Measurements from ENCODE around the gene TBC1D17. TPM values are rescaled to one million over a fixed set of nuclear protein-coding genes. Genes with fewer than 3 reads are reported as not detected.
A peak's percentile ranks its signal among the peaks of the same experiment; 100 is the strongest.

The TBC1D17 gene
- total and polyA plus RNA-seq, 2 of the 13 experiments (the other 11 are each of a cell fraction or from before 2014, with no cell fraction given), result 9.7 to 16.9 TPM

GRCh38 chr19:49882643-49883042 lies 5.1 kb downstream of the TBC1D17 start:
- DNase-seq (ENCODE audit: low spot score), result no peak

DNA sequence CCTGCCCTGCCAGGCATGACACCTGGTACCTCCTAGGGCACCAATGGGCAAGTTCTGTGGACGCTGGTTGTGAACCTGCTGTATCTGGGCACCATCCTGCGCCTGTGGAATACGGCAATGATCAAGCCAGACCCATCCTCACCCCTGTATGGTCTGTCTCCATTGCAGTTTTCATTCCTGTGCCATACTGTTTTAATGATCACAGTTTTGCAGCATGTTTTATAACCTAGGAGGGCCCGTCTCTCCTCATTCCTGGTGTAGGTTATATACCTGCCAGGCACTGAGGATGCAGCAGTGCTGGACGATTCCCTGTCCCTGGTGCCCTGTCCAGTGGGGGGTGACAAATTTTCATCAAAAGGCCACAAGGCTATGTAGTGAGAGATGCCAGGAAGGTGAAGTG lies 5.6 kb downstream of the TBC1D17 start:
- H3K4me3 ChIP-seq (replicated peaks in 1 of 3; ENCODE audit: insufficient read depth in 1 of 3, low read depth in 2 of 3, low read length in 3 of 3), result no peak overlapping the region
- no peak overlapping the region for H3K9ac ChIP-seq (ENCODE audit: insufficient read depth, low read depth, low read length)
- TF ChIP-seq, protein P1, sequence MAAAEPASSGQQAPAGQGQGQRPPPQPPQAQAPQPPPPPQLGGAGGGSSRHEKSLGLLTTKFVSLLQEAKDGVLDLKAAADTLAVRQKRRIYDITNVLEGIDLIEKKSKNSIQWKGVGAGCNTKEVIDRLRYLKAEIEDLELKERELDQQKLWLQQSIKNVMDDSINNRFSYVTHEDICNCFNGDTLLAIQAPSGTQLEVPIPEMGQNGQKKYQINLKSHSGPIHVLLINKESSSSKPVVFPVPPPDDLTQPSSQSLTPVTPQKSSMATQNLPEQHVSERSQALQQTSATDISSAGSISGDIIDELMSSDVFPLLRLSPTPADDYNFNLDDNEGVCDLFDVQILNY (CRISPR knock-in tag; conservative IDR thresholded peaks at IDR 0.05), result no peak
- no peak for TF ChIP-seq ZSCAN5A (CRISPR knock-in tag; IDR thresholded peaks at IDR 0.05; ENCODE audit: borderline replicate concordance)
- TF ChIP-seq SATB2 (CRISPR knock-in tag; IDR thresholded peaks at IDR 0.05), result no peak
- no peak for TF ChIP-seq PCBP1 (IDR thresholded peaks at IDR 0.05; ENCODE audit: borderline replicate concordance, low read depth, low read length)
- no peak for TF ChIP-seq ZFP36 (IDR thresholded peaks at IDR 0.05; ENCODE audit: borderline replicate concordance, low read depth, low read length, partially characterized antibody)
- TF ChIP-seq ZNF260 (CRISPR knock-in tag; IDR thresholded peaks at IDR 0.05; ENCODE audit: borderline replicate concordance, low read depth), result no peak
- TF ChIP-seq RFXAP (CRISPR knock-in tag; IDR thresholded peaks at IDR 0.05; ENCODE audit: borderline replicate concordance), result no peak
- TF ChIP-seq JUN (CRISPR knock-in tag; IDR thresholded peaks at IDR 0.05), result no peak
- no peak for TF ChIP-seq HNF4A (CRISPR knock-in tag; IDR thresholded peaks at IDR 0.05)
- FAIRE-seq, result no peak
- no peak overlapping the region for H2AFZ ChIP-seq (ENCODE audit: low read length)
- no TSS peak for BruUV-seq (replicated peaks)
- H3K4me1 ChIP-seq (ENCODE audit: insufficient read depth, low read length), result peaks cover 21% of the 10 kb centered on the region
- H4K20me1 ChIP-seq (ENCODE audit: insufficient read depth, low read length), result peaks cover 3% of the 10 kb centered on the region
- peaks cover 13% of the 10 kb centered on the region for H3K79me2 ChIP-seq (ENCODE audit: insufficient read depth, low read length)
- no peak overlapping the region for H3K4me2 ChIP-seq (ENCODE audit: low read depth, low read length)
- peaks cover 23 to 62% of the 10 kb centered on the region in 2 experiments for H3K36me3 ChIP-seq (replicated peaks in 1 of 2; ENCODE audit: control insufficient read depth in 1 of 2, insufficient read depth in 2 of 2, low read length in 2 of 2)
- H3K9me3 ChIP-seq (ENCODE audit: low read length), result no peaks in the 10 kb centered on the region
- 98% methylated on average over 5 of the region's 5 CpGs for WGBS (ENCODE audit: low lambda C conversion rate)
- H3K27ac ChIP-seq (ENCODE audit: extremely low read length, insufficient read depth, low read length), result no peak overlapping the region
- no peak for ATAC-seq
- DNase-seq (ENCODE audit: low spot score), result no peak
- intact Hi-C loops (cut with micrococcal nuclease; ENCODE audit: unreplicated experiment), result no loop called here
- no peaks in the 10 kb centered on the region for H3K27me3 ChIP-seq (ENCODE audit: control insufficient read depth in 1 of 2, insufficient read depth in 2 of 2, low read length in 2 of 2)
- ChIA-PET POLR2A (no interaction called here), CTCF (ENCODE audit: low intra/inter-chr PET ratio, low total read pairs) (no interaction called here)
- in situ Hi-C loops (cut with HindIII; ENCODE audit: extremely low pct_ligation_motif_present, low pct_unique_long_range_greater_than_20kb), result no loop called here

More at GRCh38 chr19:49882643-49883042, 5.1 kb downstream of the TBC1D17 start:
- FAIRE-seq (no peak), ATAC-seq (no peak)
- CTCF ChIA-PET (ENCODE audit: low intra/inter-chr PET ratio, low total read pairs), result no interaction called here
- Histone ChIP-seq H3K9me3 (ENCODE audit: low read length) (no peaks in the 10 kb centered on the region), H3K36me3 (replicated peaks in 1 of 2; ENCODE audit: control insufficient read depth in 1 of 2, insufficient read depth in 2 of 2, low read length in 2 of 2) (peaks cover 23 to 62% of the 10 kb centered on the region in 2 experiments), H3K79me2 (ENCODE audit: insufficient read depth, low read length) (peaks cover 13% of the 10 kb centered on the region), H3K27me3 (ENCODE audit: control insufficient read depth in 1 of 2, insufficient read depth in 2 of 2, low read length in 2 of 2) (no peaks in the 10 kb centered on the region; a peak in 1 of 5 replicates), H4K20me1 (ENCODE audit: insufficient read depth, low read length) (peaks cover 5% of the 10 kb centered on the region), H3K4me2 (ENCODE audit: low read depth, low read length) (no peak overlapping the region), H3K9ac (ENCODE audit: insufficient read depth, low read depth, low read length) (no peak overlapping the region), H2AFZ (ENCODE audit: low read length) (no peak overlapping the region), H3K4me3 (replicated peaks in 1 of 3; ENCODE audit: insufficient read depth in 1 of 3, low read depth in 2 of 3, low read length in 3 of 3) (no peak overlapping the region), H3K27ac (ENCODE audit: extremely low read length, insufficient read depth, low read length) (no peak overlapping the region), H3K4me1 (ENCODE audit: insufficient read depth, low read length) (peaks cover 21% of the 10 kb centered on the region)
- no TSS peak for BruUV-seq (replicated peaks)
- no peak for TF ChIP-seq SETDB1 (CRISPR knock-in tag; IDR thresholded peaks at IDR 0.05; ENCODE audit: borderline replicate concordance)
- no peak for TF ChIP-seq CC2D1A (CRISPR knock-in tag; IDR thresholded peaks at IDR 0.05)
- TF ChIP-seq ATF1 (CRISPR knock-in tag; IDR thresholded peaks at IDR 0.05), result no peak
- TF ChIP-seq, protein P2, sequence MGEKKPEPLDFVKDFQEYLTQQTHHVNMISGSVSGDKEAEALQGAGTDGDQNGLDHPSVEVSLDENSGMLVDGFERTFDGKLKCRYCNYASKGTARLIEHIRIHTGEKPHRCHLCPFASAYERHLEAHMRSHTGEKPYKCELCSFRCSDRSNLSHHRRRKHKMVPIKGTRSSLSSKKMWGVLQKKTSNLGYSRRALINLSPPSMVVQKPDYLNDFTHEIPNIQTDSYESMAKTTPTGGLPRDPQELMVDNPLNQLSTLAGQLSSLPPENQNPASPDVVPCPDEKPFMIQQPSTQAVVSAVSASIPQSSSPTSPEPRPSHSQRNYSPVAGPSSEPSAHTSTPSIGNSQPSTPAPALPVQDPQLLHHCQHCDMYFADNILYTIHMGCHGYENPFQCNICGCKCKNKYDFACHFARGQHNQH (CRISPR knock-in tag; IDR thresholded peaks at IDR 0.05), result no peak
- TF ChIP-seq ZNF792 (CRISPR knock-in tag; IDR thresholded peaks at IDR 0.05), result no peak
- peak; percentile 17 for TF ChIP-seq AGO2 (optimal IDR thresholded peaks at IDR 0.05; ENCODE audit: low read depth, low read length)
- in situ Hi-C loops (cut with HindIII; ENCODE audit: extremely low pct_ligation_motif_present, low pct_unique_long_range_greater_than_20kb) (no loop called here), intact Hi-C loops (cut with micrococcal nuclease; ENCODE audit: unreplicated experiment) (no loop called here)
- whole genome bisulfite sequencing (ENCODE audit: low lambda C conversion rate), result 100% methylated on average over 5 of the region's 14 CpGs
- POLR2A ChIA-PET, result no interaction called here
